Endometrial microvascular endothelial cells (primary cell): ENCODE measurements around the gene SGO2. TPM values are rescaled to one million over a fixed set of nuclear protein-coding genes. Genes with fewer than 3 reads are reported as not detected.
"Not testable (repeated sequence)": the region's sequence is repeated elsewhere in the genome, so short reads cannot be mapped to it uniquely, and the experiment has no call there.

Experiments
- in situ Hi-C: cut with HindIII; loops from 2 replicates; pipeline ENCODE4 v1.10.0; 2017; ENCODE audit warnings: low sequenced_read_pairs, low pct_unique_long_range_greater_than_20kb; ENCODE audit errors: inconsistent ontology term
- total RNA-seq: library from RNA; depleted of rRNA; stranded (reverse); fragments of >200 nt; gene quantifications from one replicate; pipeline ENCODE4 v1.2.3, GENCODE V29; 2015; ENCODE audit errors: inconsistent ontology term

The SGO2 gene
- total RNA-seq, 1 donor from 2014 or later: 21.5 TPM

GRCh38 chr2:200587007-200587616 is 61.1 kb downstream of the SGO2 start:
- in situ Hi-C loops: no loop called here

GRCh38 chr2:200588076-200588678 is 62.2 kb downstream of the SGO2 start:
- in situ Hi-C loops: no loop called here

GRCh38 chr2:200590090-200590489 is 64.1 kb downstream of the SGO2 start:
- in situ Hi-C loops: no loop called here

- in situ Hi-C loops: no loop called here
Measured at GRCh38 chr2:200591308-200591707, 65.3 kb downstream of the SGO2 start.

DNA sequence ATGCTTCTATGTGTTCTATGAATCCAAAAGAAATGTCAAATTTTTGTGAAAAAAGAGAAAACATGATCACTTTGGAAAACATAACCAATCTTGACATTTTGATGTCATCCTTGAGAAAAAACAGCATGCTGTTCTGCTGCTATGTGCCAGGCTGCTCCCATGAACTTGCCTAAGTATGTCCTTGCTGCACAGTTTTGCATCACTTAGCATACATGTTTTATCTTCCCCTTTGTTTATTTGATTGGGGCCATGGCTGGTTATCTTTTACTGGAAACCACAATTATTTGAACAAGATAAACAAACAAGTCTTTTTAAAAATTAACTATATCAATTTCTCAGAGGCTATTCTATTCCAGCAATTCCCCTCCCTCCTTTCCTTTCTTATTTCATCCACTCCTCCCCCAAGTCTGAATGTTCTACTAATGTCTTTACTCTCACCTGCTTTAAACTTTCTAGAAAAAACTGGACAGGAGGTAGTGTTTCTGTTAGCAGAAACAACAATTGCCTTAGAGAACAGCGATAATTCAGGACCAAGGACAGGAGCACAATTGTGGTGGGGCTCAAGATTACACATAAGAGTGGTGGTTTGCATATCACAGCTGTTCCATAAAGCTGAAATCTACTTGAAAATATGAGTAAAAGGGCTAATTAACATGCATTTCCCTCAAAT is 66.5 kb downstream of the SGO2 start:
- in situ Hi-C loops: no loop called here

- in situ Hi-C loops: no loop called here
Measured at GRCh38 chr2:200593905-200594304, 67.9 kb downstream of the SGO2 start.

GRCh38 chr2:200595913-200596312 is 69.9 kb downstream of the SGO2 start:
- in situ Hi-C loops: no loop called here

- in situ Hi-C loops: no loop called here
Measured at GRCh38 chr2:200596774-200597570, 71.0 kb downstream of the SGO2 start.

DNA sequence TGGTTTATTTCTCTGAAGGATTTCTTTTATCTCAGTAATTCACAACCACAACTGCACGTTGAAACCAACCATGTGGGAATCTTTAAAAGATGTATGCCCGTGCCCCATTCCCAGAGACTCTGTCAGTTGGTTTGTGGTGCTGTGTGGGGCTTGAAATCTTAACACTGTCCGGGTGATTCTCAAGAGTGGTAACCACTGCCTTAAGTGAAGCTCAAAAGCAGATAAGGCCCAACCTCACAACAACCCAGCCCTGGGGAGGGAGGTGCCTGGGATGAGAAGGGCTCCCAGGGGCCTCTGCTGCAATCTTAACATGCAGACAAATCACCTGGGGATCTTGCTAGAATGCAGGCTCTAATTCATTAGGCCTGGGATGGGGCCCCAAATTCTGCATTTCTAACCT is 73.2 kb downstream of the SGO2 start:
- in situ Hi-C loops: no loop called here

GRCh38 chr2:200600549-200601225 is 74.7 kb downstream of the SGO2 start:
- in situ Hi-C loops: no loop called here

- in situ Hi-C loops: no loop called here
Measured at GRCh38 chr2:200602584-200602983, 76.6 kb downstream of the SGO2 start.

GRCh38 chr2:200603972-200604371 is 78.0 kb downstream of the SGO2 start:
- in situ Hi-C loops: no loop called here

- in situ Hi-C loops: no loop called here
Measured at GRCh38 chr2:200604571-200605255, 78.7 kb downstream of the SGO2 start.

GRCh38 chr2:200608341-200609027 is 82.5 kb downstream of the SGO2 start:
- in situ Hi-C loops: no loop called here

DNA sequence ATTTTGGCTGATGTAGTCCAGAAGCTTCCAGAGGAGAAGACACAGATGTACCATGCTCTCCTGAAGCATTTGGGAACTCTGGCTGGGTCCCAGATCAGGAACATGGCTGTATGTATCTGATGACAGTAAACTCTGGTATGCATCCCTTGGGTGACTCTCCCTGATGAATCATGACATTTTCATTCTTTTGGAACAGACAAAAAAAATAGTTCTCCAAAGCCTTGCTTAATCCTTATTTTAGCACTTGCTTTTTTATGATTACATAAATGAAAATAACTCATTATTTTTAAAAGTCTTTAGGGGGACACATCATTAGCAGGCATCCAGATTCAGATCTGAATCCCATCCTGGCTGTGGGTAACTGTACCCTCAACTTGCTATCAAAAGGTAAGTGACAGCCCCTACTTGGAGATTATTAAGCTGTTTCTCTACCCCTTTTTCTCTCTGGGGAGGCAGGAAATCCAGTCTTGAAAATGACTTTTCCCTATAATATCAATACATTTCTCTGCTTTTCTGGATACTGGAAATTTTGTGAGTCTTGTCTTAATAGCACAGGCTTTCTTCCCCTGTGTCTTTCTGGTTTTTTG is 83.1 kb downstream of the SGO2 start:
- in situ Hi-C loops: no loop called here

GRCh38 chr2:200610217-200610616 is 84.2 kb downstream of the SGO2 start:
- in situ Hi-C loops: not testable (repeated sequence)

GRCh38 chr2:200613692-200614091 is 87.7 kb downstream of the SGO2 start:
- in situ Hi-C loops: no loop called here

DNA sequence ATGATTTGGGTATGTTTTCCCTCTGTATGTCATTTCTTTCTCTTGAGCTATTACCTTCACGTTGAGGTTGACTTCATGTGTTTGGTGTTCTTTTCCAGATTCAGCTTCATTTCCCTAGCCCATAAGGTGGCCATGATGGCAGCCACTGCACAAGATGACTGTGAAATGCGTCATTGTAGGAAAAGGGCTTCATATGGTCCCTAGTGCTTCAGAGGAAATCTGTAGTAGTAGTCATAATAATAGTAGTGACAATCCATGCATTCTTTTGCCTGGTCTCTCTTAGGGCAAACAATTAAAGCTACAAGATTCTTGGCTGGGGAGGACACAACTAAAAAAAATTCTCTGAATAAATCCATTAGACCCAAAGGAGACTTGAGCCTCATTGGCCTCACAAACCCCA is 88.2 kb downstream of the SGO2 start:
- in situ Hi-C loops: no loop called here
